ENCODE data around the gene SFTA2. TPM values are rescaled to one million over a fixed set of nuclear protein-coding genes. Genes with fewer than 3 reads are reported as not detected.

The SFTA2 gene
- total RNA-seq, 1 donor, result not detected

DNA sequence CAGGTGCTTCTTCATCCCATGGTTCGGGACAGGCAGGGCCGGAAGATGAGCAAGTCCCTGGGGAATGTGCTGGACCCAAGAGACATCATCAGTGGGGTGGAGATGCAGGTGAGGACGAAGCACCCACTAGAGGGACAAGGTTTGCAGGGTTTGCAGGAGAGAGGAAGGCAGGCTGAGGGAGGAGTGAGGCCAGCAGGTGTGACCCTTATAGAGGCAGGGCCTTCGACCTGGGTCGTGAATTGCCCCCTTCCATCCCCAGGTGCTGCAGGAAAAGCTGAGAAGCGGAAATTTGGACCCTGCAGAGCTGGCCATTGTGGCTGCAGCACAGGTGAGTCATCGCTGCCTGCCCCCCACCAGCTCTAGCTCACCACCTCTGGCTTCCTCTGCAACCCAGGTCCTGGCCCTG, 9.5 kb downstream of the SFTA2 start:
- H3K4me3 ChIP-seq (ENCODE audit: low read depth, low read length), result no peak overlapping the region
- TF ChIP-seq CTCF (IDR thresholded peaks at IDR 0.05; ENCODE audit: insufficient read depth, low read depth, low read length), result no peak
- DNase-seq (ENCODE audit: low read depth), result no peak

GRCh38 chr6:30918670-30919069, 13.3 kb downstream of the SFTA2 start:
- no peak for DNase-seq (ENCODE audit: low read depth)
- no peak overlapping the region for H3K4me3 ChIP-seq (ENCODE audit: low read depth, low read length)
- no peak for TF ChIP-seq CTCF (IDR thresholded peaks at IDR 0.05; ENCODE audit: insufficient read depth, low read depth, low read length)

DNA sequence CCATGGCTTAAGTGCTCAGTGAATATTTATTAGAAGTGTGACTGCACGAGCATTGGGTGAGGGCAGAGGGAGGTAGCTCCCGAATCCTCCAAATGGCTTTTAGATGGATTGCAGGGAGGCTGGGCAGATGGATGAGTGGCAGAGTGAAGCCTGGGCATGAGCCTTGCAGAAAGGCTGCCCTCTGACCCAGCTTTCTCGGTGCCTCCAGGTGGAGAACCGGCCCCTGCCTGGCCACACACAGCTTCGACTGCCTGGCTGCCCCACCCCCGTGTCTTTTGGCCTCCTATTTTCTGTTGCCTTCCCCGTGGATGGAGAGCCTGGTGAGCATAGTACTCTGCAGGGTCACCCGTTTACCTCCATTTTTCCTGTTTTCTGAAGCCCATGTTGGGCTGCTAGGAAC, 14.5 kb downstream of the SFTA2 start:
- no peak overlapping the region for H3K4me3 ChIP-seq (ENCODE audit: low read depth, low read length)
- no peak for DNase-seq (ENCODE audit: low read depth)
- no peak for TF ChIP-seq CTCF (IDR thresholded peaks at IDR 0.05; ENCODE audit: insufficient read depth, low read depth, low read length)

GRCh38 chr6:30917041-30917440, 14.9 kb downstream of the SFTA2 start:
- DNase-seq (ENCODE audit: low read depth), result no peak
- H3K4me3 ChIP-seq (ENCODE audit: low read depth, low read length), result no peak overlapping the region
- TF ChIP-seq CTCF (IDR thresholded peaks at IDR 0.05; ENCODE audit: insufficient read depth, low read depth, low read length), result no peak

DNA sequence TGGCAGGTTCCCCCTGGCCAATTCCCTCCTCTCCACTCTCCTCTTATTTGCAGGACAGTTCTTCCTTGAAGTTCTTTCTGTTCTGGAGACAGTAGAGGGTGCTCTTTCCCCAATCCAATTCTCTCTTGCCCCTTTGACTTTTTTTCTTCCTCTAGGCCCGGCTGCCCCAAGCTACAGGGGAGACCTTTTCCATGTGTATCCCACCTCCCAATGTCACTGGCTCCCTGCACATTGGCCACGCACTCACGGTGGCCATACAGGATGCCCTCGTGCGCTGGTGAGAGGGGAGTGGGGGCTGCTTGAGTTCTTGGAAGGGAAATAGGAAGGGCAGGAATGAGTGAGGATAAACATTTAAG, 16.4 kb downstream of the SFTA2 start:
- peak; percentile 72 for TF ChIP-seq CTCF (IDR thresholded peaks at IDR 0.05; ENCODE audit: insufficient read depth, low read depth, low read length)
- DNase-seq (ENCODE audit: low read depth), result peak; percentile 75
- no peak overlapping the region for H3K4me3 ChIP-seq (ENCODE audit: low read depth, low read length)

DNA sequence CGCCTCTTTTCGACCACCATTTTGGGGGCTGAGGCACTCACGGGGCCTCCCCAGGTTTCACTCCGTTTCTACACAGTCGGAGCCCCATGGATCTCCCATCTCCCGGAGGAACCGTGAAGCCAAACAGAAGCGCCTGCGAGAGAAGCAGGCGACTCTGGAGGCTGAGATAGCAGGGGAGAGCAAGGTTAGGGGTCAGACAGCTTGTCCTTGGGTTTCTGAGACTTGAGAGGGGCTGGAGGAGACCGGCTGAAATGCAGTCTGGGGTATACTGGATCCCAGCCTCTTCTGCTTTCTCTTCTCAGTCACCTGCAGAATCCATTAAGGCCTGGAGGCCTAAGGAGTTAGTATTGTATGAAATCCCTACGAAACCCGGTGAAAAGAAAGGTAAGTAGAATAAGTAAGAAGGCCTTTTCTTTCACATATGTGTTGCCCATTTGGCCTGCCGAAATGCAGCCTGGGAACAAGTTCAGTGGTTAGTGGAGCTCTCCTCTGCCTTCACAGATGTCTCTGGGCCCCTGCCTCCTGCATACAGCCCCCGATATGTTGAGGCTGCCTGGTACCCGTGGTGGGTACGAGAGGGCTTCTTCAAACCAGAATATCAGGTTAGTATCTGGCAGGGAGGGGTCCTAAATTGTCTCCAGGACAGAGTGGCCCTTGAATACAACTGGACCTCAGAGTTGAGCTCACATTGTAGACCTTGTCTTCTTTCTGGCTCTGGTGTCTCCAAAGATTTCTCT, 16.9 kb downstream of the SFTA2 start:
- H3K4me3 ChIP-seq (ENCODE audit: low read depth, low read length), result peak overlapping the region; percentile 59
- DNase-seq (ENCODE audit: low read depth), result no peak
- no peak for TF ChIP-seq CTCF (IDR thresholded peaks at IDR 0.05; ENCODE audit: insufficient read depth, low read depth, low read length)
